SK-N-SH (cell line): Measurements from ENCODE around the gene DOCK4.

Experiments
- EP300 ChIP-seq, 2 experiments: IDR thresholded peaks; 2 replicates each; pipeline versions ENCODE4 v1.4.0 to v1.6.1; 2012; ENCODE audit warnings: borderline replicate concordance in 1 of 2, low read depth in 1 of 2, low read length in 1 of 2
- EZH2phosphoT487 ChIP-seq: fragments of 200-600 bp; sonication (generic); IDR thresholded peaks from 2 replicates; pipeline ENCODE4 v1.6.1; 2017; ENCODE audit warnings: low read depth, mixed run types, mild to moderate bottlenecking, antibody characterized with exemption, moderate library complexity, borderline replicate concordance
- MXI1 ChIP-seq: IDR thresholded peaks from 2 replicates; pipeline ENCODE4 v1.6.1; 2012; ENCODE audit warnings: mild to moderate bottlenecking, low read depth, low read length, improper control_type of control experiment
- POLR2AphosphoS5 ChIP-seq: IDR thresholded peaks from 2 replicates; pipeline ENCODE4 v1.6.1; 2012; ENCODE audit warnings: low read depth, low read length
- RXRA ChIP-seq: IDR thresholded peaks from 2 replicates; pipeline ENCODE4 v1.4.0; 2012; ENCODE audit warnings: low read depth, mild to moderate bottlenecking, borderline replicate concordance
- YY1 ChIP-seq: IDR thresholded peaks from 2 replicates; pipeline ENCODE4 v1.4.0; 2012; ENCODE audit warnings: low read depth, mild to moderate bottlenecking
- TF ChIP-seq, protein P1 (sequence below): fragments of 200-600 bp; sonication (generic); IDR thresholded peaks from 2 replicates; pipeline ENCODE4 v1.6.1; 2017; ENCODE audit warnings: antibody characterized with exemption, mild to moderate bottlenecking, moderate library complexity
- TF ChIP-seq, protein P2 (sequence below): fragments of 150-350 bp; IDR thresholded peaks from 2 replicates; pipeline ENCODE4 v1.6.1; 2017; ENCODE audit warnings: antibody characterized with exemption, low read length, low read depth, borderline replicate concordance
- TF ChIP-seq, protein P3 (sequence below): IDR thresholded peaks from 2 replicates; pipeline ENCODE4 v1.4.0; 2012; ENCODE audit warnings: low read depth, borderline replicate concordance
- TF ChIP-seq, protein P4 (sequence below): IDR thresholded peaks from 2 replicates; pipeline ENCODE4 v1.4.0; 2012; ENCODE audit warnings: low read depth

DNA sequence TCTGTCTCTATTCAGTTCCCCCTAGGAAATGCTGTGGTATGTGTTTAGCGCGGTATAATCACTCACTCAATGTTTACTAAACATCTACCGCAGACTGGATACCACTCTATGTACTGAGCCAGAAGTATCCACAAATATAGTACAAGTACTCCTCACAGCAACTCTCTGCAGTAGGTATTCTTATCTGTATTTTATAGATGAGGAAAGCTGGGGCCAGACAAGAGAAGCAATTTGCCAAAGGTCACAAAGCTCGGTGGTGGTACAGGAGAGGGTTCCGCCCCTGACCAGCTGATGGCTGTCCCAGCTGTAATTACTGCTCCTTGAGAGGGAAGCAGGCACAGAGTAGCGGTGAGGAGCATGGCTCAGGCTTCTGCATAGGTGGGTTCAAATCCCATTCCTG, 184.1 kb downstream of the DOCK4 start:
- TF ChIP-seq, protein P1, sequence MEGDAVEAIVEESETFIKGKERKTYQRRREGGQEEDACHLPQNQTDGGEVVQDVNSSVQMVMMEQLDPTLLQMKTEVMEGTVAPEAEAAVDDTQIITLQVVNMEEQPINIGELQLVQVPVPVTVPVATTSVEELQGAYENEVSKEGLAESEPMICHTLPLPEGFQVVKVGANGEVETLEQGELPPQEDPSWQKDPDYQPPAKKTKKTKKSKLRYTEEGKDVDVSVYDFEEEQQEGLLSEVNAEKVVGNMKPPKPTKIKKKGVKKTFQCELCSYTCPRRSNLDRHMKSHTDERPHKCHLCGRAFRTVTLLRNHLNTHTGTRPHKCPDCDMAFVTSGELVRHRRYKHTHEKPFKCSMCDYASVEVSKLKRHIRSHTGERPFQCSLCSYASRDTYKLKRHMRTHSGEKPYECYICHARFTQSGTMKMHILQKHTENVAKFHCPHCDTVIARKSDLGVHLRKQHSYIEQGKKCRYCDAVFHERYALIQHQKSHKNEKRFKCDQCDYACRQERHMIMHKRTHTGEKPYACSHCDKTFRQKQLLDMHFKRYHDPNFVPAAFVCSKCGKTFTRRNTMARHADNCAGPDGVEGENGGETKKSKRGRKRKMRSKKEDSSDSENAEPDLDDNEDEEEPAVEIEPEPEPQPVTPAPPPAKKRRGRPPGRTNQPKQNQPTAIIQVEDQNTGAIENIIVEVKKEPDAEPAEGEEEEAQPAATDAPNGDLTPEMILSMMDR, result no peak
- TF ChIP-seq RXRA (no peak), POLR2AphosphoS5 (no peak), YY1 (no peak), EZH2phosphoT487 (no peak), EP300 (IDR thresholded peaks at IDR 0.05; ENCODE audit: borderline replicate concordance in 1 of 2, low read depth in 1 of 2, low read length in 1 of 2) (no peak), MXI1 (no peak)
- TF ChIP-seq, protein P2, sequence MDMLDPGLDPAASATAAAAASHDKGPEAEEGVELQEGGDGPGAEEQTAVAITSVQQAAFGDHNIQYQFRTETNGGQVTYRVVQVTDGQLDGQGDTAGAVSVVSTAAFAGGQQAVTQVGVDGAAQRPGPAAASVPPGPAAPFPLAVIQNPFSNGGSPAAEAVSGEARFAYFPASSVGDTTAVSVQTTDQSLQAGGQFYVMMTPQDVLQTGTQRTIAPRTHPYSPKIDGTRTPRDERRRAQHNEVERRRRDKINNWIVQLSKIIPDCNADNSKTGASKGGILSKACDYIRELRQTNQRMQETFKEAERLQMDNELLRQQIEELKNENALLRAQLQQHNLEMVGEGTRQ, result no peak
- TF ChIP-seq, protein P3, sequence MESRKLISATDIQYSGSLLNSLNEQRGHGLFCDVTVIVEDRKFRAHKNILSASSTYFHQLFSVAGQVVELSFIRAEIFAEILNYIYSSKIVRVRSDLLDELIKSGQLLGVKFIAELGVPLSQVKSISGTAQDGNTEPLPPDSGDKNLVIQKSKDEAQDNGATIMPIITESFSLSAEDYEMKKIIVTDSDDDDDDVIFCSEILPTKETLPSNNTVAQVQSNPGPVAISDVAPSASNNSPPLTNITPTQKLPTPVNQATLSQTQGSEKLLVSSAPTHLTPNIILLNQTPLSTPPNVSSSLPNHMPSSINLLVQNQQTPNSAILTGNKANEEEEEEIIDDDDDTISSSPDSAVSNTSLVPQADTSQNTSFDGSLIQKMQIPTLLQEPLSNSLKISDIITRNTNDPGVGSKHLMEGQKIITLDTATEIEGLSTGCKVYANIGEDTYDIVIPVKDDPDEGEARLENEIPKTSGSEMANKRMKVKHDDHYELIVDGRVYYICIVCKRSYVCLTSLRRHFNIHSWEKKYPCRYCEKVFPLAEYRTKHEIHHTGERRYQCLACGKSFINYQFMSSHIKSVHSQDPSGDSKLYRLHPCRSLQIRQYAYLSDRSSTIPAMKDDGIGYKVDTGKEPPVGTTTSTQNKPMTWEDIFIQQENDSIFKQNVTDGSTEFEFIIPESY, result no peak
- TF ChIP-seq, protein P4, sequence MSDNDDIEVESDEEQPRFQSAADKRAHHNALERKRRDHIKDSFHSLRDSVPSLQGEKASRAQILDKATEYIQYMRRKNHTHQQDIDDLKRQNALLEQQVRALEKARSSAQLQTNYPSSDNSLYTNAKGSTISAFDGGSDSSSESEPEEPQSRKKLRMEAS, result no peak
